PC-3 (cell line): ENCODE measurements around the gene SLC25A24. TPM values are rescaled to one million over a fixed set of nuclear protein-coding genes. Genes with fewer than 3 reads are reported as not detected.
A peak's percentile ranks its signal among the peaks of the same experiment; 100 is the strongest.

Experiments used
- ATAC-seq: fragments of 200-7000 bp; cut with Tn5 transposase; 2 replicates; pipeline ENCODE4 v1.9.1; 2020; ENCODE audit warnings: mild to moderate bottlenecking, moderate library complexity
- BruUV-seq: library from RNA; stranded (reverse); fragments of 400-500 nt; replicated peaks from 2 replicates; lab custom pipeline; 2021; lab: Mats Ljungman, UMichigan
- CTCF ChIA-PET: fragments of 300-600 bp; sonication (Branson Sonifier 250); formaldehyde crosslinking; loops from one replicate; lab custom pipeline; 2022; ENCODE audit warnings: antibody characterized with exemption; lab: Charles Lee
- POLR2A ChIA-PET: fragments of 300-600 bp; sonication (Branson Sonifier 250); formaldehyde crosslinking; loops from one replicate; lab custom pipeline; 2022; ENCODE audit warnings: antibody characterized with exemption; ENCODE audit not compliant: unreplicated experiment; lab: Charles Lee
- DNase-seq: peaks from one replicate; pipeline ENCODE4 v3.0.0-alpha.2; 2015
- H2AFZ ChIP-seq: fragments of 300-600 bp; sonication (generic); 2 replicates; pipeline ENCODE4 v1.6.0; 2016; ENCODE audit warnings: antibody characterized with exemption, low read length
- H3F3A ChIP-seq: fragments of 300-600 bp; sonication (generic); one replicate; pipeline ENCODE4 v1.6.0; 2017; ENCODE audit warnings: antibody characterized with exemption, low read length, control low read depth, mild to moderate bottlenecking; ENCODE audit not compliant: unreplicated experiment
- H3K27ac ChIP-seq: fragments of 300-600 bp; sonication (generic); 2 replicates; pipeline ENCODE4 v1.5.1; 2016; ENCODE audit warnings: mild to moderate bottlenecking, low read length
- H3K27me3 ChIP-seq: fragments of 300-600 bp; sonication (generic); 2 replicates; pipeline ENCODE4 v1.6.1; 2016; ENCODE audit warnings: low read length, mixed read lengths
- H3K36me3 ChIP-seq: fragments of 300-600 bp; sonication (generic); 2 replicates; pipeline ENCODE4 v1.6.1; 2016; ENCODE audit warnings: low read depth, mixed run types, low read length, mixed read lengths
- H3K4me1 ChIP-seq: fragments of 300-600 bp; sonication (generic); 2 replicates; pipeline ENCODE4 v1.5.1; 2016; ENCODE audit warnings: low read length; ENCODE audit not compliant: insufficient read depth
- H3K4me2 ChIP-seq: fragments of 300-600 bp; sonication (generic); 2 replicates; pipeline ENCODE4 v1.6.0; 2016; ENCODE audit warnings: low read length
- H3K4me3 ChIP-seq: fragments of 300-600 bp; sonication (generic); 2 replicates; pipeline ENCODE4 v1.5.1; 2016; ENCODE audit warnings: mild to moderate bottlenecking, low read length, mixed read lengths
- H3K79me2 ChIP-seq: fragments of 300-600 bp; sonication (generic); 2 replicates; pipeline ENCODE4 v1.6.1; 2017; ENCODE audit warnings: low read length, mixed read lengths
- H3K9ac ChIP-seq: fragments of 300-600 bp; sonication (generic); 2 replicates; pipeline ENCODE4 v1.6.0; 2016; ENCODE audit warnings: mild to moderate bottlenecking, low read length
- H3K9me2 ChIP-seq: fragments of 300-600 bp; sonication (generic); replicated peaks from 2 replicates; pipeline ENCODE4 v1.6.1; 2016; ENCODE audit warnings: mixed run types, low read length, mixed read lengths
- H3K9me3 ChIP-seq: fragments of 300-600 bp; sonication (generic); 2 replicates; pipeline ENCODE4 v1.6.1; 2016; ENCODE audit warnings: low read length, mixed read lengths
- H4K20me1 ChIP-seq: fragments of 300-600 bp; sonication (generic); 2 replicates; pipeline ENCODE4 v1.6.1; 2016; ENCODE audit warnings: low read length, mixed read lengths
- EZH2 ChIP-seq: fragments of 300-600 bp; sonication (generic); IDR thresholded peaks from one replicate; pipeline ENCODE4 v1.6.1; 2017; ENCODE audit warnings: antibody characterized with exemption, mild to moderate bottlenecking, low read length; ENCODE audit not compliant: unreplicated experiment
- EZH2phosphoT487 ChIP-seq: fragments of 300-600 bp; sonication (generic); IDR thresholded peaks from 2 replicates; pipeline ENCODE4 v1.6.1; 2018; ENCODE audit warnings: mild to moderate bottlenecking, antibody characterized with exemption, low read length, borderline replicate concordance
- intact Hi-C: fragments of 100-400 bp; cut with micrococcal nuclease; formaldehyde crosslinking; loops from 2 replicates; pipeline ENCODE4 v1.9.0; 2023
- total RNA-seq: library from RNA; depleted of rRNA; stranded (reverse); fragments of >200 nt; gene quantifications from 2 replicates; pipeline ENCODE4 v1.2.3, GENCODE V29; 2014
- TF ChIP-seq, protein P1 (sequence below): fragments of 300-600 bp; sonication (generic); conservative IDR thresholded peaks from 2 replicates; pipeline ENCODE4 v1.5.1; 2017; ENCODE audit warnings: antibody characterized with exemption, low read depth, mild to moderate bottlenecking, low read length

The SLC25A24 gene
- total RNA-seq, 1 experiment from 2014 or later: 30.3 TPM

DNA sequence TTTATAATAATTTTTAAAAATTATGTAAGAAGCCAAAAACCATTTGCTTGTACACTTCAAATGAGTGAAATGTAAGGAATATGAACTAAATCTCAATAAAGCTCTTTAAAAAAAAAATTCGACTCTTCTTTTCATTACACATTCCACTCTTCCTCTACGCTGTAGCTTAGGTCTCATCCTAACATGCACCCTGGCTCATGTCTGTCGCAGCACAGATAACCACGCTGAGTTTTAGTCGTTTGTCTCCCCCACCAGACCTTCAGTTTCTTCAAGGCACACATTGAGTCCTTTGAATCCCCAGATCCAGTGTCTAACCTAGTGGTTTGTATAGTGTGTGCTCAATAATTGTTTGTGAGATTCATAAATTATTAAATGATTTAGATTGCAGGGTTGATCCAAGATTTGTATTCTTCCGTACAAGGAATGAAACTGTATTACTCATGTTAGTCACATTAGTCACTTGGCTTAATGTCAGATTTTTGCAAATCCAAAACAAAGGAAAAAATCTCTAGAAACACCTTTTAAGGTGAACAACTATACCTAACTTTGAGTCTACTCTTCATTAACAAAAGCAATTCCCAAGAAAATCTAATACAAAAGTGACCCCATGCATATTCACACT lies 57.3 kb downstream of the SLC25A24 start:
- Histone ChIP-seq H4K20me1 (no peaks in the 10 kb centered on the region), H3K36me3 (peaks cover 30% of the 10 kb centered on the region), H3K9ac (no peak overlapping the region), H3K9me2 (no peaks in the 10 kb centered on the region), H3K4me3 (no peak overlapping the region), H3K79me2 (no peaks in the 10 kb centered on the region), H3F3A (peaks cover 12% of the 10 kb centered on the region), H3K9me3 (no peaks in the 10 kb centered on the region), H3K27me3 (no peaks in the 10 kb centered on the region), H2AFZ (0 out of 2 replicates have a peak overlapping the region, but pooled peaks have one; percentile 18), H3K27ac (peak overlapping the region; percentile 64), H3K4me2 (peak overlapping the region; percentile 61), H3K4me1 (peaks cover 34% of the 10 kb centered on the region)
- no peak for TF ChIP-seq EZH2phosphoT487
- TF ChIP-seq, protein P1, sequence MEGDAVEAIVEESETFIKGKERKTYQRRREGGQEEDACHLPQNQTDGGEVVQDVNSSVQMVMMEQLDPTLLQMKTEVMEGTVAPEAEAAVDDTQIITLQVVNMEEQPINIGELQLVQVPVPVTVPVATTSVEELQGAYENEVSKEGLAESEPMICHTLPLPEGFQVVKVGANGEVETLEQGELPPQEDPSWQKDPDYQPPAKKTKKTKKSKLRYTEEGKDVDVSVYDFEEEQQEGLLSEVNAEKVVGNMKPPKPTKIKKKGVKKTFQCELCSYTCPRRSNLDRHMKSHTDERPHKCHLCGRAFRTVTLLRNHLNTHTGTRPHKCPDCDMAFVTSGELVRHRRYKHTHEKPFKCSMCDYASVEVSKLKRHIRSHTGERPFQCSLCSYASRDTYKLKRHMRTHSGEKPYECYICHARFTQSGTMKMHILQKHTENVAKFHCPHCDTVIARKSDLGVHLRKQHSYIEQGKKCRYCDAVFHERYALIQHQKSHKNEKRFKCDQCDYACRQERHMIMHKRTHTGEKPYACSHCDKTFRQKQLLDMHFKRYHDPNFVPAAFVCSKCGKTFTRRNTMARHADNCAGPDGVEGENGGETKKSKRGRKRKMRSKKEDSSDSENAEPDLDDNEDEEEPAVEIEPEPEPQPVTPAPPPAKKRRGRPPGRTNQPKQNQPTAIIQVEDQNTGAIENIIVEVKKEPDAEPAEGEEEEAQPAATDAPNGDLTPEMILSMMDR: no peak
- TF ChIP-seq EZH2: no peak
- POLR2A ChIA-PET: interaction anchor here (0.7 kb wide), 1 partner anchor 1206 kb away, joined by 3 read pairs; no protein-coding TSS in a partner anchor
- CTCF ChIA-PET: no interaction called here
- peak; percentile 75 for ATAC-seq
- peak; percentile 81 for DNase-seq
- BruUV-seq: no TSS peak
- intact Hi-C loops: loop anchor here (10.0 kb wide), 1 partner anchor 52 kb away; no protein-coding TSS in a partner anchor

DNA sequence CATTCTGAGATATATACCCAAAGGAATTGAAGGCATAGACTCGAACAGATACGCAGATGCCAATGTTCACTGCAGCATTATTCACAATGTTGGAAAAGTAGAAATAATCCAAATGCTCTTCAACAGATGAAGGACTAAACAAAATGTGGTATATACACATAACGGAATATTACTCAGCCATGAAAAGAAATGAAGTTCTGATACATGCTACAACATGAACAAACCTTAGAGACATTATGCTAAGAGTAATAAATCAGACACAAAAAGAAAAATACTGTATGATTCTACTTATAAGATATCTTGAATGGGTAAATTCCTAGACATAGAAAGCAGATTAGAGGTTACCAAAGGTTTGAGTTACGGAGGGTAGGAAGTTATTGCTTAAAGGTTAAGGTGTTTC lies 57.9 kb downstream of the SLC25A24 start:
- H3K4me1 ChIP-seq: peaks cover 34% of the 10 kb centered on the region
- H3K36me3 ChIP-seq: peaks cover 27% of the 10 kb centered on the region
- CTCF ChIA-PET: interaction anchor here (1.4 kb wide), 1 partner anchor 17 kb away, joined by 7 read pairs; no protein-coding TSS in a partner anchor

More for the DNA sequence above, 57.9 kb downstream of the SLC25A24 start:
- Histone ChIP-seq H3K9ac (no peak overlapping the region), H3K27ac (peak overlapping the region; percentile 48), H3K4me3 (no peak overlapping the region), H3K27me3 (no peaks in the 10 kb centered on the region), H4K20me1 (no peaks in the 10 kb centered on the region), H3K79me2 (no peaks in the 10 kb centered on the region), H3F3A (peaks cover 12% of the 10 kb centered on the region), H2AFZ (no peak overlapping the region), H3K9me2 (no peaks in the 10 kb centered on the region), H3K4me2 (peak overlapping the region; percentile 47), H3K9me3 (no peaks in the 10 kb centered on the region)
- intact Hi-C loops: loop anchor here (10.0 kb wide), 1 partner anchor 53 kb away; no protein-coding TSS in a partner anchor
- ATAC-seq (no peak), DNase-seq (no peak)
- POLR2A ChIA-PET: no interaction called here
- TF ChIP-seq EZH2phosphoT487 (no peak), EZH2 (no peak)
- TF ChIP-seq, protein P1: no peak
- BruUV-seq: no TSS peak
